ENCODE results near the gene EFCAB9.
"Not testable (repeated sequence)": the region's sequence is repeated elsewhere in the genome, so short reads cannot be mapped to it uniquely, and the experiment has no call there.

EFCAB9 gene

GRCh38 chr5:172188893-172189692 lies 4.9 kb upstream of the EFCAB9 start:
- no peak for DNase-seq (ENCODE audit: low spot score)

DNA sequence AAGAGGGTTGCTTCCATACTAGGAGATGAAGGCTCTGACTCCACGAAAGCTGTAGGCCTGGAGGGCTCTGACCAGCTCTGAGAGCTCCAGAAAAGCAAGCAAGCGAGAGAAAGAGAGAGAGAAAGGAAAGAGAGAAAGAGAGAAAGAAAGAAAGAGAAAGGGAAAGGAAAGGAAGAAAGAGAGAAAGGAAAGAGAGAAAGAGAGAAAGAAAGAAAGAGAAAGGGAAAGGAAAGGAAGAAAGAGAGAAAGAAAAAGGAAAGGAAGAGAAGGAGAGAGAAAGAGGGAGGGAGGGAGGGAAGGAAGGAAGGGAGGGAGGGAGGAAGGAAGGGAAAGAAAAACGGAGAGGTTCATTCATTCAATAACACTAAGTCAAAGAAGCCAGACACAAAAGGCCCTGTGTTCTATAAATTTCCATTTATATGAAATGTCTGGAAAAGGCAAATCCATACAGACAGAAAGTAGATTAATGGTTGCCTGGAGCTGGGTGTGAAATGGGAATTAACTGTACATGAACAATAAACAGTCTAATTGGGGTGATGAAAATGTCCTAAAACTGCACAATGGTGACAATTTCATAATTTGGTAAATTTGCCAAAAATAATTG lies 4.2 kb upstream of the EFCAB9 start:
- DNase-seq (ENCODE audit: low spot score) = no peak

DNA sequence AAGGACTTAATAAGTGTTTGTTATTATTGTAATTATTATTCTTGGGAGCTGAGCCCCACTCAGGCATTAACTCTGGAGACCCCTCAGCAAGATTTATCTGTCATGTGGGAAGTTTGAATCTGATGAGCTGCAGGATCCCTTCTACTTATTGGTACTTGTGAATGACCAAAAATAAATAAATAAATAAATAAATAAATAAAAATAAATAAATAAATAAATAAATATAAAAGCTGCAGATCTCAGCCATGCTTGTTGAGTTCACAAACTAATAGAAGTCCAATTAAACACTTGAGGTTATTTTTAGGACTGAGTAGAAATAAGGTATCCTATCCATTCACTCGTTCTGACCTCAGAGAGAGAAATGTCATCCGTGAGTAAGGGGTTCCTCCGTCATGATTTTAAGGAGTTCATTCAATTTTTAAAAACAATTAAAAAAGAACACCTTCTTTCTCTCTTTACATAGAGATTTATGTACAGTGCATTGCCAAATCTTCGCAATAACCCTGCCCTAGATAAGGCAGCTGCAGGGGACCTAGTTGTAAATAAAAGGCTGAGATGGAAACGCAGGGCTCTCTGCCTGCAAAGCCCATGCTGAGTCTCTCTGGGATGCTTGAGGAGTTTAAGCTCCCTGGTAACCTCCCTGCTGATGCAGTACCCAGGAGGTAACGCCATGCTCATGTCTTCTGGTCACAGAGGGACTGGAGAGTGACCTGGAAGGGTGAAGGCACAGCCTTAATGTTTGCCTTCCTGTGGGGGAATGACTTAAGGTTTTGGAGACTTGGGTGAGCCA lies 1.2 kb downstream of the EFCAB9 start:
- DNase-seq (ENCODE audit: low spot score) = no peak

DNA sequence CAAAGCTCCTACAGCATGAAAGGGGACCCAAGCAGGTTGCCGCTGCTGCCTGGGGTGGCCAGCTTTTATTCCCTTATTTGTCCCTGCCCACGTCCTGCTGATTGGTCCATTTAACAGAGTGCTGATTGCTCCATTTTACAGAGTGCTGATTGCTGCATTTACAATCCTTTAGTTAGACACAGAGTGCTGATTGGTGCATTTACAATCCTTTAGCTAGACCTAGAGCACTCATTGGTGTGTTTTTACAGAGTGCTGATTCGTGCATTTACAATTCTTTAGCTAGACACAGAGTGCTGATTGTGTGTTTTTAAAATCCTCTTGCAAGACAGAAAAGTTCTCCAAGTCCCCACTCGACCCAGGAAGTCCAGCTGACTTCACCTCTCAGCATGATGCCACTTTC lies 3.8 kb downstream of the EFCAB9 start:
- DNase-seq (ENCODE audit: low spot score) = not testable (repeated sequence)

GRCh38 chr5:172199446-172199845 lies 5.5 kb downstream of the EFCAB9 start:
- no peak for DNase-seq (ENCODE audit: low spot score)

DNA sequence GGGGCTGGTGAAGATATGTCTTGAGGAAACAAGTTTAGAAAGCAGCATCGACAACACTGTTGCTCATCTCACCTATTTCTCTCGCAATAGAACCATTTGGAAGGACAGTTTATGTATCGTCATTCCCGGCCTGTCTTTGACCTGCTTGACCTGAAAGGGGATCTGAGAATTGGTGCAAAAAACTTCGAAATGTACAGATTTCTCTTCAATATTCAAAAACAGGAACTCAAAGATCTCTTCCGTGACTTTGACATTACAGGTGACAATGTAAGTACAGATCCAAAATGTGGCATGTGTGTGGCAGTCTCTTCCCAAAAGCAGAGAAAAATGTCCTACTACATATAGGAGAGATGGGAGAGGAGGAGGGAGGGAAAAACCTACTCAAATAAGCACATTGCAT lies 6.5 kb downstream of the EFCAB9 start:
- no peak for DNase-seq (ENCODE audit: low spot score)

DNA sequence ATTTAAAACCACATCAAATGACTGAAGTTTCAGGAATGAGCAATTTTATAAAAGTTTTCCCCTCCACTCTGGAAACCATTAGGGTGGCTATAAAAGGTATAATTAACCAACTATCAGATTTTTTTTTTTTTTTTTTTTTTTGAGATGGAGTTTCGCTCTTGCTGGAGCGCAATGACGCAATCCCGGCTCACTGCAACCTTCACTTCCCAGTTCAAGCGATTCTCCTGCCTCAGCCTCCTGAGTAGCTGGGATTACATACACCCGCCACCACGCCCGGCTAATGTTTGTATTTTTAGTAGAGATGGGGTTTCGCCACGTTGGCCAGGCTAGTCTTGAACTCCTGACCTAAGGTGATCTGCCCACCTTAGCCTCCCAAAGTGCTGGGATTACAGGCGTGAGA lies 12.0 kb downstream of the EFCAB9 start:
- not testable (repeated sequence) for DNase-seq (ENCODE audit: low spot score)

DNA sequence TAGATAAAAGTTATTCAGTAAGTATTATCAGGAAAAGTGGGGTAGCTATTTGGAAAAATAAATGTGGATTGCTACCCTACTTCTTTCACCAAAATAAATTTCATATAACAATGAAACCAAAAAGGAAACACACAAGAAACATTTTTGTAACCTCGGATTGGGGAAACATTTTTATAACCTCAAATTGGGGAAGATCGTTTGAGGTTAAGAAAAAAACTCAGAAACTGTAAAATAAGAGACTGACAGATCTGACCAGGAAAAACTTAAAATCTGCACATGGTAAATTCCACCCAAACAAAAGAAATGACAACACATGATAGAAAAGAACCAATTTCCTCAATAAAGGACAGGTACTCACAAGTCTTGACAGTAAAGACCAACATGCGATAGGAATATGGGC lies 13.5 kb downstream of the EFCAB9 start:
- DNase-seq (ENCODE audit: low spot score) = no peak

DNA sequence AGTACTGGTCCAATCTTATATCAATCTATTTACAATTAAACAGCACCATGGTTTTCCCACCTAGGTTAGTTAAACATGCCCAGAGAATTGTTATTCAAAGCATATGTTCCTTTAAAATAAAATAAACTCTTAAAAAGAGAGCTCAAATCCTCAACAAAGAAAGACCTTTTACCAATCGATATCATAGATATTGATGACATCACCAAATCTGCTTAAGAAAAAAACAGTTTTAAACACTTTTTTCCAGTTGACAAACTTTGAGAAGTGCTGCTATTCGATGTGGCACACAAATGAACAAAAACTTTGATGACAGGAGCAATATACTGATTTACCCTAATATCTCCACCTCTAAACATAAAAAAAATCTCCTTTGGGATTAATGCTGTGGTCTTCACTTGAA lies 15.7 kb downstream of the EFCAB9 start:
- no peak for DNase-seq (ENCODE audit: low spot score)

DNA sequence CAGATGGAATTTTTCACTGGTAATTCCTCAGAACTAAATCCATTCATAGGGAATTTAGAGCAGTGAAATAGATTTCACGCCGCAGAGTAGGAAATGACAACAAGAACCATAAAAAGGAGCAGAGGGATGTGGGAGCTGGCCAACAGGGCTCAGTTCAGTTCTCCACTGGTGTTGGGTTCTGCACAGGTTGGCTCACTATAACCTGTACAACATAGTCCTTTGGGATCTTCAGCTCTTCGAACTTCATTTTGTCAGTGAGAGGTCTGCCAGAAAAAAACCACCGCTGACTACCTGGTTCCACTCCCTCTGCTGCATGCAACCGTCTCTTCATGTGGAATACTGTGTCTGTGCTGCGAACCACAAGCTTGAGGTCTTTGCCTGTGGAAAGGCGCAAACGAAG lies 17.7 kb downstream of the EFCAB9 start:
- DNase-seq (ENCODE audit: low spot score) = no peak

DNA sequence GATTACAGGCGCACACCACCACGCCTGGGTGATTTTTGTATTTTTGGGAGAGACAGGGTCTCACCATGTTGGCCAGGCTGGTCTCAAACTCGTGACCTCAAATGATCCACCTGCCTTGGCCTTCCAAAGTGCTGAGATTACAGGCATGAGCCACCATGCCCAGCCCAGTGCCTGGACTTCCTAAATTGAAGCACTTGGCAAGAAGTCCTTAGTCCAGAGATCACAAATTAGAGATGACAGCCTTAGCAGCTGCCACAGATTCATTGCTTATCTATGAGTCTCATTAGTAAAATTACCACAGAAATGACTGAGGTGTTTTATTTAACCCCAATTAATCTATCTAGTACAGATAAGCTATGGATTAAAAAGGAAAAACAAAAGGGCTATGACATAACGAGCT lies 19.2 kb downstream of the EFCAB9 start:
- no peak for DNase-seq (ENCODE audit: low spot score)

- DNase-seq (ENCODE audit: low spot score) = no peak
Measured at GRCh38 chr5:172216345-172216744, 22.4 kb downstream of the EFCAB9 start.

- DNase-seq (ENCODE audit: low spot score) = no peak
Measured at GRCh38 chr5:172219296-172219695, 25.3 kb downstream of the EFCAB9 start.

DNA sequence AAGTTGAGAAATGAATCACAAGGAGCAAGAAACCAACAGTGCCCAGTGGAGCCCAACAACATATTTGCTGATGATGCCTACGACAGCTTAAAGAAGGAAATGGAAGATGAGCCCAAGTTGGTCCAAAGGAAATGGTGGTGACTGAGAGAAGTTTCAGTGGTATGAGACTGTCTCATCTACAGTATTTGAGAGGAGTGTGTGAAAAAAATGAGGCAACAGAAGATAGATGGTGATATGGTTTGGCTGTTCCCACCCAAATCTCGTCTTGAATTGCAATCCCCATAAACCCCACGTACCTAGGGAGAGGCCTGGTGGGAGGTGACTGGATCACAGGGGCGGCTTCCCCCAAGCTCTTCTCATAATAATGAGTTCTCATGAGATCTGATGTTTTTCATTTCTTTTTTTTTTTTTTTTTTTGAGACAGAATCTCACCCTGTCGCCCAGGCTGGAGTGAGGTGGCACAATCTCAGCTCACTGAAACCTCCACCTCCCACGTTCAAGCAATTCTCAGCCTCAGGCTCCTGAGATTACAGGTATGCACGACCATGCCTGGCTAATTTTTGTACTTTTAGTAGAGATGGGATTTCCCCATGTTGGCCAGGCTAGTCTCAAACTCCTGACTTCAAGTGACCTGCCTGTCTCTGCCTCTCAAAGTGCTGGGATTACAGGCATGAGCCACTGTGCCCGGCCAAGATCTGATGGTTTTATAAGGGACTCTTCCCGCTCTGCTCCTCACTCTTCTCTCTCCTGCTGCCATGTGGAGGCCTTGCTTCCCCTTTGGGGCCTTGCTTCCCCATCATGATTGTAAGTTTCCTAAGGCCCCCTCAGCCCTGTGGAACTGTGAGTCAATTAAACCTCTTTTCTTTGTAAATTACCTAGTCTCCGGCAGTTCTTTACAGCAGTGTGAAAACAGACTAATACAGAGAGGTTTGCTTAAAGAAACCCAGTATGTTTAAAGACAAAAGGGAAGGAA lies 30.2 kb downstream of the EFCAB9 start:
- no peak for DNase-seq (ENCODE audit: low spot score)

GRCh38 chr5:172224996-172225395 lies 31.0 kb downstream of the EFCAB9 start:
- DNase-seq (ENCODE audit: low spot score) = no peak

DNA sequence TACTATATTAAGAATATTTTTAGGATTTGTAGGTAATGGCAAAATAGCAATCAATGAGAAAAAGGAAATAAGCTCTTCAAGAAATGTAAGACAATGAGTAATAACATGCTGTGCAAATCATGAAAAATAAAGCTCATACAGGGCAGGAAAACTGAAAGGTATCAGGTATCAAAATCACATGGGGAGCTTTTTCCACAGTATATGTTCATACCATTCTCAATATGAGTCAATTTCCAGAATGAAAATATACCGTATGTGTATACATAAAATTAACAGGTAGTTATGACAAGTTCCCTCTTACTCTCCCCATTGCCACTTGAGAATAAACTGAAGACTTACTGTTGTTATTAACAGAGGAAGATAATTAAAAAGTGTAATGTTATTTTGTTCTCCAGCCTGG lies 35.9 kb downstream of the EFCAB9 start:
- no peak for DNase-seq (ENCODE audit: low spot score)

GRCh38 chr5:172234031-172234430 lies 40.1 kb downstream of the EFCAB9 start:
- no peak for DNase-seq (ENCODE audit: low spot score)

DNA sequence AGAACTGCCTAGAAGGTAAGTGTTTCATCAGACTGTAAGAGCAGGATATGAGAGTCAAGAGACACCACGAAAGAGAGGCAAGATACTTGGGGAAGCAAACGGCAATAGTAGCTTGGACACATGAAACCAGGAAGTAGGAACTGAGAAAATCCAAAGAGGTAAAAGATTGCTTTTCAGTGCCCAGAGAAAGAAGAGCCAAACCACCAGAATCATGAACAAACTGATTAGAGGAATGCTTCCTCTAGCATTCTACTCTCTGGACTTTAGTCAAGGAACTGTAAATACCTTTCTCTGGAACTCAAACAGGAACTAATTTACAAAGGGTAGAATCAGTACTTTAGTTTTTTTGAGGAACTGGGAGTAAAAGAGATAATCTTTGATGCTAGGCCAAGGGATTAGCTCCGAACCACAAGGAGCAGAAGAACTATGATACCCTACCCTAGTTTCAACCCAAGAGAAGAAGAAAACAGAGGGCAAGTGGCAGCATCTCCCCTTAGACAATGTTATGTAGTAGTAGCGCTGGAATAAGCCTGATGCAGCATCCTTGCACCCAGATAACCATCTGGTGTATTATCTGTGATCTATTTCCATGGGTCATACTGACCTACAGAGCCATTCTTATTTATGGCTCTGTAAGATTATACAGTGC lies 41.3 kb downstream of the EFCAB9 start:
- DNase-seq (ENCODE audit: low spot score) = no peak

DNA sequence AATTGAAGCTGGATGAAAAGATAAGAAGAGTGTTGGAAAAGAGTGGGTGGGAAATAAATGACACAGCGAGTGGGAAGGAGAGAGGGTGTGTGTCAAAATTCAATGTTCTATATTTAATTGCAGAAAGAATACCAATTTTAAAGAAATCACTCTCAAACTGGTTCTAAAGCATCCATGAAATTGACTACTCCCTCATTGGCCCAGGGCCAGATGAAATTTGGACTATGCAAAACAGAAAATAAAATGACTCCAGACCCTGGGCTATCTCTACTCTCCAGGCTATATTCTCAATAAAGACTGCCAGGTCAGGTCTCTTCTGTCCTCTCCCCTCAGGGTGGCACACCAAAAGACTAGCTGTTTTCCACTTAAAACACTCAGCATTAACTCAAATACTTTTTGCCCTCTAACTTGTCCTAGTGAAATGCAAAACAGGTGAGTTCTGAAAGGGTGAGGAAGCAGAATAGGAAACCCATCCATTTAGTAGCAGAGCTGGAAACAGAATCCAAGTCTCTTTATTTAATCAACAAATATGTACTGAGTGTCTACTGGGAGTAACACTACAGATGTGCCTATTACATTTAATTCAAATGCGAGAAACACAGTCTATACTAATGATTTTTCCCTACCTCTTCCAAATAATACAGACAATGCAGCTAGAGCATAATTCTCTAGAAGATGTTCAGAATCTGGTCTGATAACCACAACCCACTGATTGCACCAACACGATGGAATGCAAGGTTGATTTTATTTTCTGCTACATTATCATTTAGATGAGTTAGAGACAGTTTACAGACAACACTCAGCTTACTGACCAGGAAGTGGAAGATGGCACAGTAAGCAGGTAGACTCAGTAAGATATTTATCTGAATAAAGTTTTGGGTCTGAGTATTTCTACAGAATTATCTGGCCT lies 42.1 kb downstream of the EFCAB9 start:
- DNase-seq (ENCODE audit: low spot score) = no peak

GRCh38 chr5:172238334-172238733 lies 44.4 kb downstream of the EFCAB9 start:
- DNase-seq (ENCODE audit: low spot score) = no peak
